ENCODE measurements around the gene ADCYAP1R1.

The ADCYAP1R1 gene

GRCh38 chr7:31082017-31082416 lies 29.9 kb downstream of the ADCYAP1R1 start:
- in situ Hi-C loops (cut with HindIII; ENCODE audit: low sequenced_read_pairs), result no loop called here

DNA sequence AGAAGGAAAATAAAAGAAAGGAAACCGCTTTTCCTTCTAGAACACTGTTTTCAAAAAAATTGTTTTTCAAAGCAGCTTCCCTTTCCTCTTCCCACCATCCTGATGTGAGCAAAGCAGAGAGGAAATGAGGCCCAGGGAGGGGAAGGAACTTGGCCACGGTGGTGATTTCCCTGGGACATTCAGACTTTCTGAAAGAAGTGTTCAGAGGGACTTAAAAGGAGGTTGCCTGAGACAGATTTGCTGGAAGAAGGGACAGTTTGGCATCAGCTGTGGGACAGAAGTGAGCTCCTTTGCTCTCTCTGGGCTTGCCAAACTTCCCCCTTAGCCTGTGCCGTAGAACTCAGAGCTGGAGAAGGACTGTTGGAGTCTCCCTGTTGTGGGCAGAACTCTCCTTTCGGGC lies 30.3 kb downstream of the ADCYAP1R1 start:
- in situ Hi-C loops (cut with HindIII; ENCODE audit: low sequenced_read_pairs), result no loop called here

- in situ Hi-C loops (cut with HindIII; ENCODE audit: low sequenced_read_pairs), result no loop called here
Measured at GRCh38 chr7:31083210-31083786, 31.2 kb downstream of the ADCYAP1R1 start.

GRCh38 chr7:31084226-31084625 lies 32.1 kb downstream of the ADCYAP1R1 start:
- in situ Hi-C loops (cut with HindIII; ENCODE audit: low sequenced_read_pairs), result no loop called here

DNA sequence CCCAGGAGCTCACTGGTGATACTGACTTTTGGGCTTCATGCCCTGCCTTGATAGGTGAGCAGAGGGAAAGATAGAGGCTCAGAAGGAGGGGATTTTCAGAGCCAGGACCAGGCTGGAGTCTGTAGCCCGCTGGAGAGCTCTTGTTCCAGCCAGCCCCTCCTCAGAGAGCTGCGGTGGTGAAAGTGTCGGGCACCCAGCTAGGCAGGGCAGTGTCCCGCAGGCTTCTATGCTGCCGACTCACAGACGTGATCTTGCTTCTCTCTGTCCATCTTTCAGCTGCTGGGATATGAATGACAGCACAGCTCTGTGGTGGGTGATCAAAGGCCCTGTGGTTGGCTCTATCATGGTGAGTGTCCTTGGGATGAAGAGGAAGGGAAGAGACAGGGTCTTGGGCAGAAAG lies 35.2 kb downstream of the ADCYAP1R1 start:
- in situ Hi-C loops (cut with HindIII; ENCODE audit: low sequenced_read_pairs), result no loop called here

- in situ Hi-C loops (cut with HindIII; ENCODE audit: low sequenced_read_pairs), result no loop called here
Measured at GRCh38 chr7:31091924-31092434, 39.9 kb downstream of the ADCYAP1R1 start.

GRCh38 chr7:31092606-31093005 lies 40.5 kb downstream of the ADCYAP1R1 start:
- in situ Hi-C loops (cut with HindIII; ENCODE audit: low sequenced_read_pairs), result no loop called here

- in situ Hi-C loops (cut with HindIII; ENCODE audit: low sequenced_read_pairs), result no loop called here
Measured at GRCh38 chr7:31093282-31093681, 41.2 kb downstream of the ADCYAP1R1 start.

GRCh38 chr7:31094271-31094670 lies 42.2 kb downstream of the ADCYAP1R1 start:
- in situ Hi-C loops (cut with HindIII; ENCODE audit: low sequenced_read_pairs), result no loop called here

DNA sequence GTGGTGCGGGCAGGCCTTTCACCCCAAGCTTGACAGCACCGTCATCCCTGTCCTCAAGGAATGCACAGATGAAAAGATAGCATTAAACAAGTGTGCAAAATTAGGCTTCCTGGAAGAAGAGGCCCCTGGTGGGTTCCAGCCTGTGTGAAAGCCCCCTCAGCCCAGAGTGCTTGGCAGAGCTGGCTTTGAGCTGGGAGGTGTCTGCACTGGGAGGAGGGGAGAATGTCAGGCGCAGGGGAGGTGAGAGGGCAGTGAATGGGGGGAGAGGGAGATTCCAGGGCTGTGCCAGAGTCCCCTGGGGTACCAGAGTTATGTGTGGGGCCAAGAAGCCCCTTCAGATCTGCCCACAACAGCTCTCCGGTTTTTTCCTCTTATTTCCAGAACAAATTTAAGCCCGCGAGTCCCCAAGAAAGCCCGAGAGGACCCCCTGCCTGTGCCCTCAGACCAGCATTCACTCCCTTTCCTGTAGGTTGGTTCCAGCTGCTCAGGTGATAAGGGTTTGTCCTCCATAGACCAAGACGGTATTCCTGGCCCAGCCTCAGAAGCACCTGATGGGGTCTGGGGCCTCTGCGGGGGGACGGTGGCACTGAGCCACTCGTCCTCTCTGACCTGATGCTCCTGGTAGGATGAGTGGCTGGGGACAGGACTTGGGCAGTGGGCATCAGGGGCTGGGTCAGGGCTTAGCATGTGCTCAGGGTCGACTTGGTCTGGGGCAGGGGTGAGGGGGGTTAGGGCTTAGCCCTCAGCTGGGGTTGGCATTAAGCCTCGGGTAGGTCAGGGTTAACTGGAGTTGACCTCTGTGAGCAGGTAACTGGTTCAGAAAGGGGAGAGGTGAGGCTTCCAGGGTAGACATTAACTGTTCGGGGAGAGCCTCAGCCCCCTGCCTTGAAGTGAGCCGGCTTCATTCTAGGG lies 43.4 kb downstream of the ADCYAP1R1 start:
- in situ Hi-C loops (cut with HindIII; ENCODE audit: low sequenced_read_pairs), result no loop called here

- in situ Hi-C loops (cut with HindIII; ENCODE audit: low sequenced_read_pairs), result no loop called here
Measured at GRCh38 chr7:31096198-31096876, 44.2 kb downstream of the ADCYAP1R1 start.

GRCh38 chr7:31096877-31097258 lies 44.8 kb downstream of the ADCYAP1R1 start:
- in situ Hi-C loops (cut with HindIII; ENCODE audit: low sequenced_read_pairs), result no loop called here

DNA sequence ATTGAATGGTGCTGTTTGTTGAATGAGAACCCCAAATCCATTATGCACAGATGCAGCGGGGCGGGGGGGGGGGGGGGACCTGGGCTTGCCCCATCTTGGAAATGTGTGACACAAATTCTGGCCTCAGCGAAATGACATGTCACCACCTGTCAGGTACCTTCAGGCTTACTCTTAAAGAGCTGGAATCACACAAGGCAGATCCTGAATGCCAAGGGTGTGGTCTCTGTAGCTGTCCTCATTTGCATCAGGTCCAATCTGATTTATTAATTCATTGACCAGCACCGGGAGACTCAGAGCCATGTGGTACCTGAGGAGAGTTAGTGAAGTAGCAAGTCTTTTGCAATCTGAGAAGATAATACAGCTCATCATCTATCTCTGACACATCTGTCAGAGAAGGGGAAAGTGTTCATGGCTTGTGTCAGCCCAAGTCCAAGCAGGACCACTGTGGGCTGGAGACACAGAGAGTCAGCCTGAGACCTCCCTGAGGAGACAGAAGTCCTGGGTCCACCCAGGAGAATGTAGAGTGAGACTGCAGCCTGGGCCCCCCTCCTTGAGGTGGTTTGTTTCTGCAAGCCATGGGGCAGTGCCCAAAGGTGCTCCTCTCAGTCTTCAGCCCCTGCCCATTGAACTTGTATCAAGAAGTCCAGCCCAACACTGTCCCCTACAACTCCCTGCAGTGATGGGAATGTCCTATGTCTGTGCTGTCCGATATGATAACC lies 46.7 kb downstream of the ADCYAP1R1 start:
- in situ Hi-C loops (cut with HindIII; ENCODE audit: low sequenced_read_pairs), result no loop called here

DNA sequence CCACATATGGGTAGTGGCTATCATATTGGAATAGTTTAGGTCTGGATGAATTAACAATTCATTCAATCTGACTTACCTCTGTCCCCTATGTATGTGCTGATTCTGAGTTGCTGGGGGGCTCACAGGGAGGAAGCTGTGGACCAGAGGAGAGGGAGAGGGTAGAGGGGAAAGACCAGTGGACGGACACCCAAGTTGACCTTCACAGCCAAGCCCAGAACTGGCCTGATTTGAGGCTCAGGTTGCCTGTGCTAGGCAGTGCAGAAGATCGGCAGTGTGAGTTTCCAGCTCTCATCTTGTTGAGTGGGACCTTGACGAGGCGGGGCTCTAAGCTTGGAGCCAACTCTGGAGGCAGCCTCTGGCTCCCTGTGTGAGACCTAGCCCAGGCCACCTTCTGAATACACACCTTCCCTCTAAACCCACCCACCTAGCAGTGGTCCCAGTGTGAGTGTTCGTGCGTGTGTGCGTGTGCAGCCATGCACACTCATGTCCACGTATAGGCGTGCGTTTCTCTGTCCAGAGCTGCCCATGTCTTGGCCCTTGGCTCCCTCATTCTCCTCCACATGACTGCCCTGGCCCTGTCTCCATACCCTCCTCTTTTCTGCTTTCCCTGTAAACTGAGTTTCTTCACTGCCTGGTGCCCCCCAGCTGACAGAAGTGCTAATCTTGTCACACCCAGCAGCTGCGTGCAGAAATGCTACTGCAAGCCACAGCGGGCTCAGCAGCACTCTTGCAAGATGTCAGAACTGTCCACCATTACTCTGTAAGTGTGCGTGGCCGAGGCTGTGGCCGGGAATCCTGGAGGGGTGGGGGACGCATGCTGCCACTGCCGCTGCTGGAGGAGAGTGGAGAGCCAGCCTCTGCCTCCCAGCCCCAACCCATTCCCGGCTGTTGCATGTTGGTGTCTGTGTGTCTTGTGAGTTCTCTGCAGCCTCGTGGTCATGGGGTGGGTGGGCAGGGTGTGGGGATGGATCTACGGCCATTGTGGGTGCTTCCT lies 47.6 kb downstream of the ADCYAP1R1 start:
- in situ Hi-C loops (cut with HindIII; ENCODE audit: low sequenced_read_pairs), result loop anchor here (25.0 kb wide), 1 partner anchor 137 kb away; the partner anchor contains the start of gene GHRHR

DNA sequence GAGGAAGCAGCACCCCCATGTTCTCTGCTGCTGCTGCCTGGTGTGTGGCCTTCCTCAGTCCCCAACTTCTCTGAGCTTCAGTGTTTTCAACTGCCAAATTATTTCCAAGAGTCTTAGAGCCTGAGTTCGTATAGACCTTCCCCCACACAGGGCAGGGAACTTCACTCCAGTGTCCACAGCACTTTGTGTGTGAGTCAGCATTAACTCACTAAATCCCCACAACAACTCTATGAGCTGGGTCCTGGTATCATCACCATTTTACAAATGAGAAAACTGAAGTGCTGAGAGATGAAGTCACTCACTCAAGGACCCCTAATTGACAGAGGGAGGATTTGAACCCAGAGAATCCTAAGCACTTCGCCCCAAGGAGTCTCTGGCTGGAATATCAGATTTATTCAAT lies 48.3 kb downstream of the ADCYAP1R1 start:
- in situ Hi-C loops (cut with HindIII; ENCODE audit: low sequenced_read_pairs), result loop anchor here (25.0 kb wide), 1 partner anchor 138 kb away; the partner anchor contains the start of gene GHRHR

DNA sequence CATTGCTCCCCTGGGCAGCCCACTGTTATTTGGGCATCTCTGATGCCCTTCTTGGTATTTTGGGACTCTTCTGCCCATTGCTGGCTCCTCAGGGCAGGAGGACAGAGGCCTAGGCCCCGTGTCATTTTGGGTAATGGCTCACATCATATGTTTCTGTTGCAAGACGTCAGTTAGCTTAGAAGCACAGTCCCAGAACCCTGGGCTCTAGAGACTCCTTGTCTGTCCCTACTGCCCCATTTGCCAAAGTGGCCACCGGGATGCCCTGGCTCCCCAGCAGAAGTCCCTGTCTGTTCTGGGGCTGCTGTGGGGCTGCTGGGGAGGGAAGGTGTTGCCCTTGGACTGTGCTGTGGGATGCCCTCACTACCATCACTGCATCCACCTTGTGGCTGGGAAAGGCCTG lies 48.8 kb downstream of the ADCYAP1R1 start:
- in situ Hi-C loops (cut with HindIII; ENCODE audit: low sequenced_read_pairs), result loop anchor here (25.0 kb wide), 1 partner anchor 139 kb away; the partner anchor contains the start of gene GHRHR

GRCh38 chr7:31101544-31101943 lies 49.4 kb downstream of the ADCYAP1R1 start:
- in situ Hi-C loops (cut with HindIII; ENCODE audit: low sequenced_read_pairs), result loop anchor here (25.0 kb wide), 1 partner anchor 139 kb away; the partner anchor contains the start of gene GHRHR

DNA sequence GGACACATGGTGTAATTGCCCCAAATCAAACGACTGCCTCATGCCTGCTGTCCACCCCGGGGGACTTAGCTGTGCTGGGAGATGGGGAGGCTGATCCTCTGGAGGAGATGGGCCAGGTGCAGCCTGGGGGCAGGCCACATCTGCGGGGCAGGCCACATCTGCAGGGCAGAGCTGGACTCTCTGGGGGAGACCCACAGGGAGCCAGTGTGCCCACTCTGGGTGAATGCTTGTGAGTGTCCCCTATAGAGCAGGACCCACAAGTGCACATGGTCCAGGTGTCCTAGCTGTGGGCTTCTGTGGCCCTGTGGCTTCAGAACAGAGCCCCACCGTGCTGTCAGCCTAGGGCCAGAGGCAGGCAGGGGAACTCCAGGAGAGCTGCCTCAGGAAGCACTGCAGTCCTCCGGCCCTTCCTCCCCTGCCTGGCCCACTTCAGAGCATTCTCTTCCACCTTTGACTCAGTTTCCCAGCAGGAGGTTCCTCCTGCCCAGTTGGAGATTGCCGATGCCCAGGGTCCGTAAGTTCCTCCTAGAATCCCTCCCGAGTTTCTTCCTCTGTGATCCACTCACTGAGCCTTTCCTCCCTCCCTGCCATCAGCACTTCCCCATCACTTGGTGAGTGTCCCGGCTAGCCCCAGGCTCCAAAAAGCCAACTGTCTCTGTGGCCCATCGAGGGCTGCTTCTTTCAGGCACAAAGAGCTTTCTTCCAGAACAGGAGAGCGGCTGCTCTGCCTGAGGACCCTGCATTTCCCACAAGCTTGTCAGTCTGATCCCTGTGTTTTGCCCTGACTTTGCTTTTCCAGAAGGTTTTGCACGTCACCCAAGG lies 50.3 kb downstream of the ADCYAP1R1 start:
- in situ Hi-C loops (cut with HindIII; ENCODE audit: low sequenced_read_pairs), result loop anchor here (25.0 kb wide), 1 partner anchor 140 kb away; the partner anchor contains the start of gene GHRHR

Data from endothelial cell of hepatic sinusoid (primary cell).